ENCODE measurements around the gene ATP11B.
A peak's percentile ranks its signal among the peaks of the same experiment; 100 is the strongest.
"Not testable (repeated sequence)": the region's sequence is repeated elsewhere in the genome, so short reads cannot be mapped to it uniquely, and the experiment has no call there.

Gene ATP11B

GRCh38 chr3:182794455-182795388 is 1.4 kb downstream of the ATP11B start:
- Histone ChIP-seq H3K9me3 (ENCODE audit: control insufficient read depth, low read length) (no peaks in the 10 kb centered on the region), H3K27ac (ENCODE audit: insufficient read depth, low read length, poor library complexity, severe bottlenecking) (peak overlapping the region; percentile 91), H3K36me3 (ENCODE audit: control insufficient read depth, insufficient read depth, low read length) (no peaks in the 10 kb centered on the region), H3K27me3 (replicated peaks; ENCODE audit: control insufficient read depth, insufficient read depth, low read length, poor library complexity, severe bottlenecking) (no peaks in the 10 kb centered on the region), H3K4me3 (ENCODE audit: insufficient read depth, low read depth, low read length, poor library complexity, severe bottlenecking) (peak overlapping the region; percentile 94), H3K4me1 (ENCODE audit: control insufficient read depth, insufficient read depth, low read length, poor library complexity, severe bottlenecking) (peaks cover 17% of the 10 kb centered on the region)
- no peak for DNase-seq

GRCh38 chr3:182795389-182795782 is 2.1 kb downstream of the ATP11B start:
- Histone ChIP-seq H3K27ac (ENCODE audit: insufficient read depth, low read length, poor library complexity, severe bottlenecking) (peak overlapping the region; percentile 91), H3K27me3 (replicated peaks; ENCODE audit: control insufficient read depth, insufficient read depth, low read length, poor library complexity, severe bottlenecking) (no peaks in the 10 kb centered on the region), H3K36me3 (ENCODE audit: control insufficient read depth, insufficient read depth, low read length) (no peaks in the 10 kb centered on the region), H3K9me3 (ENCODE audit: control insufficient read depth, low read length) (no peaks in the 10 kb centered on the region), H3K4me3 (ENCODE audit: insufficient read depth, low read depth, low read length, poor library complexity, severe bottlenecking) (peak overlapping the region; percentile 94), H3K4me1 (ENCODE audit: control insufficient read depth, insufficient read depth, low read length, poor library complexity, severe bottlenecking) (peaks cover 17% of the 10 kb centered on the region)
- DNase-seq: peak; percentile 9 to 38 (median 19)

- peaks cover 17% of the 10 kb centered on the region for H3K4me1 ChIP-seq (ENCODE audit: control insufficient read depth, insufficient read depth, low read length, poor library complexity, severe bottlenecking)
- H3K36me3 ChIP-seq (ENCODE audit: control insufficient read depth, insufficient read depth, low read length): no peaks in the 10 kb centered on the region
- H3K9me3 ChIP-seq (ENCODE audit: control insufficient read depth, low read length): no peaks in the 10 kb centered on the region
- H3K27ac ChIP-seq (ENCODE audit: insufficient read depth, low read length, poor library complexity, severe bottlenecking): no peak overlapping the region
- H3K27me3 ChIP-seq (replicated peaks; ENCODE audit: control insufficient read depth, insufficient read depth, low read length, poor library complexity, severe bottlenecking): no peaks in the 10 kb centered on the region
- DNase-seq: no peak
- no peak overlapping the region for H3K4me3 ChIP-seq (ENCODE audit: insufficient read depth, low read depth, low read length, poor library complexity, severe bottlenecking)
Observed at GRCh38 chr3:182796310-182796709, 3.0 kb downstream of the ATP11B start.

- H3K4me3 ChIP-seq (ENCODE audit: insufficient read depth, low read depth, low read length, poor library complexity, severe bottlenecking): no peak overlapping the region
- no peak overlapping the region for H3K27ac ChIP-seq (ENCODE audit: insufficient read depth, low read length, poor library complexity, severe bottlenecking)
- H3K4me1 ChIP-seq (ENCODE audit: control insufficient read depth, insufficient read depth, low read length, poor library complexity, severe bottlenecking): peaks cover 17% of the 10 kb centered on the region
- DNase-seq: no peak
- no peaks in the 10 kb centered on the region for H3K36me3 ChIP-seq (ENCODE audit: control insufficient read depth, insufficient read depth, low read length)
- H3K27me3 ChIP-seq (replicated peaks; ENCODE audit: control insufficient read depth, insufficient read depth, low read length, poor library complexity, severe bottlenecking): no peaks in the 10 kb centered on the region
- no peaks in the 10 kb centered on the region for H3K9me3 ChIP-seq (ENCODE audit: control insufficient read depth, low read length)
Observed at GRCh38 chr3:182797876-182798275, 4.6 kb downstream of the ATP11B start.

GRCh38 chr3:182799143-182799542 is 5.8 kb downstream of the ATP11B start:
- H3K36me3 ChIP-seq (ENCODE audit: control insufficient read depth, insufficient read depth, low read length); DNase-seq; H3K9me3 ChIP-seq (ENCODE audit: control insufficient read depth, low read length); H3K27ac ChIP-seq (ENCODE audit: insufficient read depth, low read length, poor library complexity, severe bottlenecking); H3K27me3 ChIP-seq (replicated peaks; ENCODE audit: control insufficient read depth, insufficient read depth, low read length, poor library complexity, severe bottlenecking); H3K4me3 ChIP-seq (ENCODE audit: insufficient read depth, low read depth, low read length, poor library complexity, severe bottlenecking): not testable (repeated sequence)
- peaks cover 17% of the 10 kb centered on the region for H3K4me1 ChIP-seq (ENCODE audit: control insufficient read depth, insufficient read depth, low read length, poor library complexity, severe bottlenecking)

GRCh38 chr3:182800508-182800907 is 7.2 kb downstream of the ATP11B start:
- no peak overlapping the region for H3K4me3 ChIP-seq (ENCODE audit: insufficient read depth, low read depth, low read length, poor library complexity, severe bottlenecking)
- no peaks in the 10 kb centered on the region for H3K9me3 ChIP-seq (ENCODE audit: control insufficient read depth, low read length)
- no peaks in the 10 kb centered on the region for H3K27me3 ChIP-seq (replicated peaks; ENCODE audit: control insufficient read depth, insufficient read depth, low read length, poor library complexity, severe bottlenecking)
- DNase-seq: no peak
- no peak overlapping the region for H3K27ac ChIP-seq (ENCODE audit: insufficient read depth, low read length, poor library complexity, severe bottlenecking)
- H3K36me3 ChIP-seq (ENCODE audit: control insufficient read depth, insufficient read depth, low read length): no peaks in the 10 kb centered on the region
- peaks cover 17% of the 10 kb centered on the region for H3K4me1 ChIP-seq (ENCODE audit: control insufficient read depth, insufficient read depth, low read length, poor library complexity, severe bottlenecking)

- no peaks in the 10 kb centered on the region for H3K36me3 ChIP-seq (ENCODE audit: control insufficient read depth, insufficient read depth, low read length)
- H3K4me1 ChIP-seq (ENCODE audit: control insufficient read depth, insufficient read depth, low read length, poor library complexity, severe bottlenecking): peaks cover 6% of the 10 kb centered on the region
- H3K27ac ChIP-seq (ENCODE audit: insufficient read depth, low read length, poor library complexity, severe bottlenecking): no peak overlapping the region
Observed at GRCh38 chr3:182802413-182803390, 9.4 kb downstream of the ATP11B start.

GRCh38 chr3:182803596-182803995 is 10.3 kb downstream of the ATP11B start:
- H3K4me3 ChIP-seq (ENCODE audit: insufficient read depth, low read depth, low read length, poor library complexity, severe bottlenecking): no peak overlapping the region
- H3K4me1 ChIP-seq (ENCODE audit: control insufficient read depth, insufficient read depth, low read length, poor library complexity, severe bottlenecking): no peaks in the 10 kb centered on the region
- H3K9me3 ChIP-seq (ENCODE audit: control insufficient read depth, low read length): no peaks in the 10 kb centered on the region
- H3K27me3 ChIP-seq (replicated peaks; ENCODE audit: control insufficient read depth, insufficient read depth, low read length, poor library complexity, severe bottlenecking): no peaks in the 10 kb centered on the region
- no peak overlapping the region for H3K27ac ChIP-seq (ENCODE audit: insufficient read depth, low read length, poor library complexity, severe bottlenecking)
- no peak for DNase-seq
- H3K36me3 ChIP-seq (ENCODE audit: control insufficient read depth, insufficient read depth, low read length): no peaks in the 10 kb centered on the region

More at GRCh38 chr3:182802413-182803390, 9.4 kb downstream of the ATP11B start:
- Histone ChIP-seq H3K4me3 (ENCODE audit: insufficient read depth, low read depth, low read length, poor library complexity, severe bottlenecking) (no peak overlapping the region), H3K27me3 (replicated peaks; ENCODE audit: control insufficient read depth, insufficient read depth, low read length, poor library complexity, severe bottlenecking) (no peaks in the 10 kb centered on the region), H3K9me3 (ENCODE audit: control insufficient read depth, low read length) (no peaks in the 10 kb centered on the region)
- DNase-seq: no peak

GRCh38 chr3:182807061-182807460 is 13.8 kb downstream of the ATP11B start:
- Histone ChIP-seq H3K4me3 (ENCODE audit: insufficient read depth, low read depth, low read length, poor library complexity, severe bottlenecking) (no peak overlapping the region), H3K27me3 (replicated peaks; ENCODE audit: control insufficient read depth, insufficient read depth, low read length, poor library complexity, severe bottlenecking) (no peaks in the 10 kb centered on the region), H3K27ac (ENCODE audit: insufficient read depth, low read length, poor library complexity, severe bottlenecking) (no peak overlapping the region), H3K9me3 (ENCODE audit: control insufficient read depth, low read length) (no peaks in the 10 kb centered on the region), H3K36me3 (ENCODE audit: control insufficient read depth, insufficient read depth, low read length) (no peaks in the 10 kb centered on the region), H3K4me1 (ENCODE audit: control insufficient read depth, insufficient read depth, low read length, poor library complexity, severe bottlenecking) (no peaks in the 10 kb centered on the region)
- no peak for DNase-seq

All from effector memory CD4-positive, alpha-beta T cell (primary cell).